HepG2 (cell line): Measurements from ENCODE around the gene ARHGDIA. TPM values are rescaled to one million over a fixed set of nuclear protein-coding genes. Genes with fewer than 3 reads are reported as not detected.

Source experiments
- ATAC-seq: fragments of 200-7000 bp; cut with Tn5 transposase; 3 replicates; pipeline ENCODE4 v1.9.1; 2020; ENCODE audit warnings: mild to moderate bottlenecking, moderate library complexity
- BruUV-seq: library from RNA; stranded (reverse); fragments of 400-500 nt; replicated peaks from 2 replicates; lab custom pipeline; 2021; lab: Mats Ljungman, UMichigan
- CTCF ChIA-PET: fragments of 300-600 bp; formaldehyde crosslinking; extraction: SDS; loops from one replicate; lab custom pipeline; 2021; ENCODE audit warnings: low total read pairs, inconsistent platforms, low intra/inter-chr PET ratio; lab: Yijun Ruan, JAX
- POLR2A ChIA-PET: fragments of 350-600 bp; sonication (Branson Sonifier 250); formaldehyde crosslinking; loops from one replicate; lab custom pipeline; 2020; ENCODE audit warnings: antibody characterized with exemption, inconsistent platforms; lab: Yijun Ruan, JAX
- DNase-seq: peaks from one replicate; pipeline ENCODE4 v3.0.0-alpha.2; 2015; ENCODE audit warnings: low spot score
- FAIRE-seq: peaks from 3 replicates; lab custom pipeline; 2011; peaks lifted over from hg19 to GRCh38; lab: Jason Lieb, UNC
- H2AFZ ChIP-seq: one replicate; pipeline ENCODE4 v1.6.1; 2011; ENCODE audit warnings: low read length, inconsistent platforms
- H3K27ac ChIP-seq: fragments of 300-600 bp; 3 replicates; pipeline ENCODE4 v1.8.0; 2011; ENCODE audit warnings: mixed run types, mild to moderate bottlenecking, mixed read lengths, low read length, inconsistent platforms; ENCODE audit not compliant: insufficient read depth; ENCODE audit errors: extremely low read length
- H3K27me3 ChIP-seq, 2 experiments: fragments of 200-600 bp in 1 of 2; 2 replicates in 1 of 2; 3 replicates in 1 of 2; pipeline versions ENCODE4 v1.6.0 to v1.8.0; 2011; ENCODE audit warnings: low read length in 2 of 2, mild to moderate bottlenecking in 2 of 2, moderate library complexity in 2 of 2, inconsistent platforms in 1 of 2; ENCODE audit not compliant: insufficient read depth in 2 of 2, control insufficient read depth in 1 of 2
- H3K36me3 ChIP-seq, 2 experiments: fragments of 200-600 bp in 1 of 2; replicated peaks in 1 of 2; 2 replicates in 1 of 2; 3 replicates in 1 of 2; pipeline versions ENCODE4 v1.5.1 to v1.8.0; 2011; ENCODE audit warnings: low read length in 2 of 2, inconsistent platforms in 1 of 2; ENCODE audit not compliant: insufficient read depth in 2 of 2, control insufficient read depth in 1 of 2
- H3K4me1 ChIP-seq: 2 replicates; pipeline ENCODE4 v1.5.1; 2012; ENCODE audit warnings: low read length, inconsistent platforms; ENCODE audit not compliant: insufficient read depth
- H3K4me2 ChIP-seq: 2 replicates; pipeline ENCODE4 v1.6.0; 2011; ENCODE audit warnings: low read depth, low read length, inconsistent platforms
- H3K4me3 ChIP-seq, 3 experiments: fragments of 200-600 bp in 1 of 3; sonication (generic), shearing (Covaris generic) in 1 of 3; replicated peaks in 1 of 3; 2 replicates each; pipeline ENCODE4 v1.5.1; 2011 to 2016; ENCODE audit warnings: low read length in 3 of 3, inconsistent platforms in 2 of 3, low read depth in 2 of 3, mild to moderate bottlenecking in 2 of 3, control low read depth in 1 of 3, mixed read lengths in 1 of 3; ENCODE audit not compliant: insufficient read depth in 1 of 3
- H3K79me2 ChIP-seq: one replicate; pipeline ENCODE4 v1.6.1; 2011; ENCODE audit warnings: low read length, inconsistent platforms; ENCODE audit not compliant: insufficient read depth
- H3K9ac ChIP-seq: 2 replicates; pipeline ENCODE4 v1.6.0; 2011; ENCODE audit warnings: mild to moderate bottlenecking, low read depth, low read length, inconsistent platforms; ENCODE audit not compliant: insufficient read depth
- H3K9me3 ChIP-seq: 2 replicates; pipeline ENCODE4 v1.5.1; 2012; ENCODE audit warnings: mild to moderate bottlenecking, low read length
- H4K20me1 ChIP-seq: 2 replicates; pipeline ENCODE4 v1.6.0; 2011; ENCODE audit warnings: inconsistent platforms, mild to moderate bottlenecking, low read length, moderate library complexity; ENCODE audit not compliant: insufficient read depth
- AGO2 ChIP-seq: fragments of 200-400 bp; formaldehyde crosslinking; optimal IDR thresholded peaks from 2 replicates; pipeline ENCODE3; 2017; ENCODE audit warnings: mild to moderate bottlenecking, low read depth, low read length, moderate library complexity
- POLR2AphosphoS2 ChIP-seq: IDR thresholded peaks from 2 replicates; pipeline ENCODE4 v1.6.1; 2011; ENCODE audit warnings: low read depth, low read length, improper control_type of control experiment
- RBM22 ChIP-seq: fragments of 200-400 bp; formaldehyde crosslinking; optimal IDR thresholded peaks from 2 replicates; pipeline ENCODE3; 2017; ENCODE audit warnings: mild to moderate bottlenecking, low read length, moderate library complexity
- ZBTB37 ChIP-seq: sonication (generic); formaldehyde crosslinking; IDR thresholded peaks from 2 replicates; pipeline ENCODE4 v1.4.0; 2020; ENCODE audit warnings: mild to moderate bottlenecking, missing genetic modification reagents
- ZNF337 ChIP-seq: sonication (generic); formaldehyde crosslinking; IDR thresholded peaks from 2 replicates; pipeline ENCODE4 v1.5.1; 2020; ENCODE audit warnings: missing genetic modification reagents, low read depth, mild to moderate bottlenecking, borderline replicate concordance
- ZNF687 ChIP-seq: sonication (generic); formaldehyde crosslinking; IDR thresholded peaks from 2 replicates; pipeline ENCODE4 v1.5.1; 2020; ENCODE audit warnings: mild to moderate bottlenecking, missing genetic modification reagents, moderate library complexity
- WGBS: methylation state at CpG from one replicate; pipeline ENCODE4 v1.1.6; 2017; ENCODE audit warnings: low lambda C conversion rate; 5-methylcytosine and 5-hydroxymethylcytosine counted together
- in situ Hi-C: cut with HindIII; loops from 2 replicates; pipeline ENCODE4 v1.10.0; 2017; ENCODE audit warnings: low pct_unique_long_range_greater_than_20kb; ENCODE audit not compliant: extremely low pct_ligation_motif_present
- intact Hi-C: fragments of 100-400 bp; cut with micrococcal nuclease; formaldehyde crosslinking; loops from one replicate; pipeline ENCODE4 v1.10.0; 2022; ENCODE audit not compliant: unreplicated experiment
- polyA plus RNA-seq, 8 experiments: library from polyadenylated mRNA; depleted of rRNA in 3 of 8; stranded (reverse) in 7 of 8; unstranded in 1 of 8; fragments of >200 nt; fragmentation: Illumina TruSeq in 4 of 8; extraction: Trizol in 4 of 8; gene quantifications; 2 replicates each; pipeline versions ENCODE4 v1.2.1 to v1.2.3, GENCODE V29; 2011 to 2016; ENCODE audit warnings: low read depth in 4 of 8, missing spikeins in 1 of 8, mixed read lengths in 1 of 8; ENCODE audit not compliant: insufficient read depth in 1 of 8
- total RNA-seq, 5 experiments: library from RNA; depleted of rRNA; stranded (reverse); fragments of >200 nt; fragmentation: Illumina TruSeq; extraction: Trizol; gene quantifications; 2 replicates each; pipeline ENCODE4 v1.2.3, GENCODE V29; 2016; ENCODE audit warnings: low read depth in 1 of 5

The ARHGDIA gene
- total and polyA plus RNA-seq, 2 of the 13 experiments (the other 11 are each of a cell fraction or from before 2014, with no cell fraction given), result 40.0 to 64.0 TPM

DNA sequence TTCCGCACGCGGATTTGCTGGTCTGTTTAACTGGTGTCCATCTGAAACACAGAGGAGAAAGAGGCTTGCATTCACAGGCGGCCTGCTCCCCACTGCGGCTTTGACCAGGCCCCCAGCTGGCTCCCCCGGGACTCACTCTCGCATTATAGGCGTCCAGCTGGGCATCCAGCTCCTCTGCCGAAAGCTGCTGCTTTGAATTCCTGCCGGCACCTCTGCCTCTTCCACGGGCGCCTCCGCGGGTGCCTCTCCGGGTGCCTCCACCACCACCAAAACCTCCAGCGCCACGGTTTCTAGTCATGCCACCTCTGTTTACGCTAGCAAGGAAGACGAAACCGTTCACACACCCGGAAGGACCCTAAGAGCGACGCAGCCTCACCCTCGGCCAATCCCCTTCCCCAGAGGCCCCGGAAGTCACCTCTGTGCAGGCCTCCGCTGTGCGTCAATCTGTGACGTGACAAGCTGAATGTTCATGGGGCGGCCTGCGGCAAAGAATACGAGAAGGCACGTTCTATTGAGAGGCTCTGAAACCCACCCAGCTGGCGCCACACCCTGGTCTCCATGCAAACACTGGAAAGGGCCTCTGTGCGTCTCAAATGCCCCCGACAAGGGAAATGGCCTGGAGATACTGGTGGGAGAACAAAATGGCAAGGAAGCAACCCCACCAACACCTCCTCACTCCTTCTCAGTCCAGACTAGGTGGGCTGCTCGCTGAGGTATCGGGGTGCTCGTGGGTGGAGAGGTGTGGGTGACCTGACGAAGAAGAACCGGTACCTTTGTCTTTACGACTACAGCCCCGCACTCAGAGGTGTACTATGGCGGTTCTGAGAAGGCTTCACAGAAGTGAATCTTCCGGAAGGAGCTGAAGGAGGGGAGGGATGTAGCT is 17.2 kb upstream of the ARHGDIA start:
- no peak for FAIRE-seq
- no TSS peak for BruUV-seq
- TF ChIP-seq AGO2 (peak; percentile 73), ZBTB37 (CRISPR knock-in tag) (no peak)
- TF ChIP-seq, all 625 proteins: peak for 1
- Histone ChIP-seq H3K4me1 (peaks cover 34% of the 10 kb centered on the region), H3K9me3 (no peaks in the 10 kb centered on the region), H3K4me3 (no peak overlapping the region), H3K36me3 (peaks cover 42 to 63% of the 10 kb centered on the region in 2 experiments), H3K9ac (no peak overlapping the region), H4K20me1 (no peaks in the 10 kb centered on the region), H3K79me2 (peaks cover 52% of the 10 kb centered on the region), H2AFZ (no peak overlapping the region), H3K4me2 (no peak overlapping the region), H3K27ac (no peak overlapping the region), H3K27me3 (peaks cover 0 to 6% of the 10 kb centered on the region in 2 experiments; a peak in 2 of 5 replicates)
- no peak for DNase-seq
- no peak for ATAC-seq
- 99% methylated on average over 44 of the region's 44 CpGs for WGBS
- intact Hi-C loops, result no loop called here
- ChIA-PET CTCF (no interaction called here), POLR2A (no interaction called here)
- in situ Hi-C loops, result no loop called here

DNA sequence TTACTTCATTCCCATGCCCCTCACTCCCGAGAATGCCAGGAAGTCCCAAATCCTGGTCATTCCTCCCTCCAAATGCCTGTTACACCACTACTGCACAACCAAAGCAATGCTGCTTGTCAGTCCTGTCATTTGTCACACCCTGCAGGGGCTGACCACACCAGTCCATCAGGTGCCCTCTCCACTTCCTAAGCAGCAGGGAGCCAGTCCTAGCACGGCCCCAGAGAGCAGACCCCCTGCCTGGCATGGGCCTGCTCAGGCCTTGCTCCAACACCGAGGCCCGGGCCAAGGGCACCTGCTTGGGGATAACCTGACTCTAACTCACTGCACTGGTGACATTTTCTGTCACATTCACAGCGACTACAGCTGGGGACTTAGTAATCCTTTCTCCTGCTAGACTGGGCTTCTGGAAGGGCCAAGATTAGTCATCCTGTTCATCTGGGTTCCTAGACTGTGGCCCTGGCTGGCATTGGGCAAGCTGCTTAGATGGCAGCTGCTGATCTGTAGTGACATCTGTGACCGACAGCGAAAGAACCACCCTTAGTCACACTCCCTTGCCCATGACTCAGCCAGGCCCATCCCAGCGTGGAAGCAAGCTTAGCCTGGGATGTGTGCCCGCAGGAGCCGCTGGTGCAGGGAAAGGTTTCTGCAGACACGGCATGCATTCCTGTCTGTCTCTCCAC is 14.9 kb upstream of the ARHGDIA start:
- intact Hi-C loops, result no loop called here
- H3K27me3 ChIP-seq, result peaks cover 0 to 6% of the 10 kb centered on the region in 2 experiments; a peak in 2 of 5 replicates
- peak; percentile 8; the same call in 2 of the 3 replicates for ATAC-seq
- no TSS peak for BruUV-seq
- TF ChIP-seq ZNF337 (CRISPR knock-in tag) (no peak), RBM22 (peak; percentile 83), POLR2AphosphoS2 (0 out of 2 replicates have a peak, but pooled peaks have one; percentile 9), ZNF687 (CRISPR knock-in tag) (peak; percentile 10; the same call in 1 of the 2 replicates), AGO2 (peak; percentile 30)
- TF ChIP-seq, all 625 proteins: peak for 4
- no peak for DNase-seq
- Histone ChIP-seq H3K79me2 (peaks cover 42% of the 10 kb centered on the region), H3K4me3 (no peak overlapping the region), H3K27ac (no peak overlapping the region), H2AFZ (no peak overlapping the region), H4K20me1 (no peaks in the 10 kb centered on the region), H3K36me3 (peaks cover 42 to 70% of the 10 kb centered on the region in 2 experiments), H3K9me3 (no peaks in the 10 kb centered on the region), H3K9ac (0 out of 2 replicates have a peak overlapping the region, but pooled peaks have one; percentile 14), H3K4me1 (peaks cover 22% of the 10 kb centered on the region), H3K4me2 (no peak overlapping the region)
- ChIA-PET POLR2A (no interaction called here), CTCF (no interaction called here)
- FAIRE-seq, result no peak
- in situ Hi-C loops, result no loop called here
- WGBS, result 95% methylated on average over 10 of the region's 11 CpGs
